ENCODE results near the gene PARD3B.

PARD3B gene

GRCh38 chr2:204665771-204666170 is 120.5 kb downstream of the PARD3B start:
- H3K4me3 ChIP-seq (ENCODE audit: insufficient read depth, low read length, poor library complexity, severe bottlenecking), result no peak overlapping the region
- no peaks in the 10 kb centered on the region for H3K79me2 ChIP-seq (ENCODE audit: insufficient read depth, low read length)
- H2AFZ ChIP-seq (ENCODE audit: low read depth, low read length, severe bottlenecking), result no peak overlapping the region
- no peak overlapping the region for H3K9ac ChIP-seq (ENCODE audit: low read length)
- no peak overlapping the region for H3K4me2 ChIP-seq (ENCODE audit: low read depth, low read length, poor library complexity, severe bottlenecking)
- H3K9me2 ChIP-seq (replicated peaks; ENCODE audit: insufficient read depth, low read length), result no peaks in the 10 kb centered on the region
- H4K20me1 ChIP-seq (ENCODE audit: low read depth, low read length), result no peaks in the 10 kb centered on the region
- TF ChIP-seq EZH2phosphoT487 (conservative IDR thresholded peaks at IDR 0.05; ENCODE audit: low read length) (no peak), CTCF (IDR thresholded peaks at IDR 0.05; ENCODE audit: insufficient read depth, low read length, poor library complexity, severe bottlenecking) (no peak)
- no peaks in the 10 kb centered on the region for H3K27me3 ChIP-seq (ENCODE audit: low read length)
- no peak overlapping the region for H3K27ac ChIP-seq (ENCODE audit: low read depth, low read length)
- H3F3A ChIP-seq (ENCODE audit: insufficient read depth), result no peaks in the 10 kb centered on the region
- H3K9me3 ChIP-seq (ENCODE audit: insufficient read depth, low read length), result no peaks in the 10 kb centered on the region
- H3K36me3 ChIP-seq (ENCODE audit: low read length), result no peaks in the 10 kb centered on the region

DNA sequence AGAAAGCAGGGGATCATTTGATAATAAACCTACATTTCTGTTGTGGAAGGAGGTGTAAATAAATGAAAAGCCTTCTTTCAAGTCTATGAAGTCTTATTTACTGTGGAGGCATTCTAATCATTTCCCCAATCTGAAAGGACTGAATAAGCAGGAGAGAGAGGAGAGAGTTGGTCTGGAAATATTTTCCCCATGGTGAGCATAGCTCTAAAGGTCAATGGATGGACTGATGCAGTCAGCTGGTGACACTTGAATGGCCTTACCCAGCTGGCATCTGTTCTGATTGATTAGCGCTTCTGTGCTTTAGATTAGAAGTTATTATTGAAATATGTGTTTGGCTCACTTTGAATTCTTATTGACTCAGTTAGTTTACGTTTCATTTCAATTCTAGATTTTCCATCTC is 122.7 kb downstream of the PARD3B start:
- no peak overlapping the region for H3K4me2 ChIP-seq (ENCODE audit: low read depth, low read length, poor library complexity, severe bottlenecking)
- H3K79me2 ChIP-seq (ENCODE audit: insufficient read depth, low read length), result no peaks in the 10 kb centered on the region
- TF ChIP-seq CTCF (IDR thresholded peaks at IDR 0.05; ENCODE audit: insufficient read depth, low read length, poor library complexity, severe bottlenecking) (no peak), EZH2phosphoT487 (conservative IDR thresholded peaks at IDR 0.05; ENCODE audit: low read length) (no peak)
- no peak overlapping the region for H3K9ac ChIP-seq (ENCODE audit: low read length)
- H4K20me1 ChIP-seq (ENCODE audit: low read depth, low read length), result no peaks in the 10 kb centered on the region
- H3K9me3 ChIP-seq (ENCODE audit: insufficient read depth, low read length), result no peaks in the 10 kb centered on the region
- no peaks in the 10 kb centered on the region for H3K9me2 ChIP-seq (replicated peaks; ENCODE audit: insufficient read depth, low read length)
- no peak overlapping the region for H2AFZ ChIP-seq (ENCODE audit: low read depth, low read length, severe bottlenecking)
- no peaks in the 10 kb centered on the region for H3K27me3 ChIP-seq (ENCODE audit: low read length)
- H3F3A ChIP-seq (ENCODE audit: insufficient read depth), result no peaks in the 10 kb centered on the region
- H3K36me3 ChIP-seq (ENCODE audit: low read length), result no peaks in the 10 kb centered on the region
- H3K27ac ChIP-seq (ENCODE audit: low read depth, low read length), result no peak overlapping the region
- H3K4me3 ChIP-seq (ENCODE audit: insufficient read depth, low read length, poor library complexity, severe bottlenecking), result no peak overlapping the region

GRCh38 chr2:204669382-204669781 is 124.1 kb downstream of the PARD3B start:
- H3K27ac ChIP-seq (ENCODE audit: low read depth, low read length), result no peak overlapping the region
- no peaks in the 10 kb centered on the region for H3K79me2 ChIP-seq (ENCODE audit: insufficient read depth, low read length)
- H3F3A ChIP-seq (ENCODE audit: insufficient read depth), result no peaks in the 10 kb centered on the region
- no peaks in the 10 kb centered on the region for H3K9me3 ChIP-seq (ENCODE audit: insufficient read depth, low read length)
- H4K20me1 ChIP-seq (ENCODE audit: low read depth, low read length), result no peaks in the 10 kb centered on the region
- no peak overlapping the region for H3K4me3 ChIP-seq (ENCODE audit: insufficient read depth, low read length, poor library complexity, severe bottlenecking)
- TF ChIP-seq CTCF (IDR thresholded peaks at IDR 0.05; ENCODE audit: insufficient read depth, low read length, poor library complexity, severe bottlenecking) (no peak), EZH2phosphoT487 (conservative IDR thresholded peaks at IDR 0.05; ENCODE audit: low read length) (no peak)
- H2AFZ ChIP-seq (ENCODE audit: low read depth, low read length, severe bottlenecking), result no peak overlapping the region
- H3K9me2 ChIP-seq (replicated peaks; ENCODE audit: insufficient read depth, low read length), result no peaks in the 10 kb centered on the region
- no peak overlapping the region for H3K9ac ChIP-seq (ENCODE audit: low read length)
- H3K4me2 ChIP-seq (ENCODE audit: low read depth, low read length, poor library complexity, severe bottlenecking), result no peak overlapping the region
- H3K36me3 ChIP-seq (ENCODE audit: low read length), result no peaks in the 10 kb centered on the region
- no peaks in the 10 kb centered on the region for H3K27me3 ChIP-seq (ENCODE audit: low read length)

All from SU-DHL-6 (cell line).